ENCODE measurements around the gene TMEM179.

DNA sequence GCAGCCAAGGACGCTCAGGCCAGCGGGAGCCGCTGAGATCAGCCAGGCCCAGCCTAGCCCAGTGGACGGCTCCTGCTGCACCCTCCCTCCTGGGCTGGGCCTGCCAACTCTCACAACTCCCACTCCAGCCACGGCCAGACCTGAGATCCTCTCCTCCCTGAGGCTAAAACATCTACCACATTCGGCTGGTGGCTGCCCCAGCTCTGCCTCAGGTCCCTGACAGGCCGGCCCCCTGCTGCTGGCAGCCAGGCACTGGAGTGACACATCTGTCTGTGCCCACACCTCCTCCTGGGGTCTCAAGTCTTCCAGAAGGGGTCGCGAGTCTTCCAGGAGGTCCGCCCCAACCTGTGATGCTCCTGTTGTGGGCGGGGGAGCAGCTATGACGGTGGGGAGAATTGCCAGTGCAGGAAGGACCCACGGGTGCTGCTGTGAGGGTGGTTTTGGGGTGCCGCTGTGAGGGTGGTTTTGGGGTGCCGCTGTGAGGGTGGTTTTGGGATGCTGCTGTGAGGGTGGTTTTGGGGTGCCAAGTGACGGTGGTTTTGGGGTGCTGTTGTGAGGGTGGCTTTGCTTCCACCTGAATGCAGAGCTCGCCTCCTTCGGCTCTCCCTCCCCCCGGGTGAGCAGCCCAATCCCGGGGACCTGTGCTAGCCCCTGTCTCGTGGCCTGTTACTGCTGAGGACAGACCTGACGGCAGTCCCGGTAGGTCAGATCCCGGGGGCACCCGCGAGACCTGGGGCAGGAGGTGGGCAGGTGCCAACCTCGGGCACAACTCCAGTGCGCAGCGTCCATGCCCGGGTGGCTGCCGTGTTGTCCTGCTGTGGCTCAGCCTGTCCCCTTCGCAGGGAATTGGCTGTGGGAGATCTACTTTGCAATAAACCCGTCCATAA lies 52.5 kb downstream of the TMEM179 start:
- TF ChIP-seq, protein P1, sequence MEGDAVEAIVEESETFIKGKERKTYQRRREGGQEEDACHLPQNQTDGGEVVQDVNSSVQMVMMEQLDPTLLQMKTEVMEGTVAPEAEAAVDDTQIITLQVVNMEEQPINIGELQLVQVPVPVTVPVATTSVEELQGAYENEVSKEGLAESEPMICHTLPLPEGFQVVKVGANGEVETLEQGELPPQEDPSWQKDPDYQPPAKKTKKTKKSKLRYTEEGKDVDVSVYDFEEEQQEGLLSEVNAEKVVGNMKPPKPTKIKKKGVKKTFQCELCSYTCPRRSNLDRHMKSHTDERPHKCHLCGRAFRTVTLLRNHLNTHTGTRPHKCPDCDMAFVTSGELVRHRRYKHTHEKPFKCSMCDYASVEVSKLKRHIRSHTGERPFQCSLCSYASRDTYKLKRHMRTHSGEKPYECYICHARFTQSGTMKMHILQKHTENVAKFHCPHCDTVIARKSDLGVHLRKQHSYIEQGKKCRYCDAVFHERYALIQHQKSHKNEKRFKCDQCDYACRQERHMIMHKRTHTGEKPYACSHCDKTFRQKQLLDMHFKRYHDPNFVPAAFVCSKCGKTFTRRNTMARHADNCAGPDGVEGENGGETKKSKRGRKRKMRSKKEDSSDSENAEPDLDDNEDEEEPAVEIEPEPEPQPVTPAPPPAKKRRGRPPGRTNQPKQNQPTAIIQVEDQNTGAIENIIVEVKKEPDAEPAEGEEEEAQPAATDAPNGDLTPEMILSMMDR (IDR thresholded peaks at IDR 0.05): no peak
- no peak for TF ChIP-seq POLR2A (IDR thresholded peaks at IDR 0.05)
